Activated CD8-positive, alpha-beta T cell treated with anti-CD3 and anti-CD28 coated beads for 36 hours (primary cell): ENCODE measurements around the gene FILIP1. TPM values are rescaled to one million over a fixed set of nuclear protein-coding genes. Genes with fewer than 3 reads are reported as not detected.

Source experiments
- ATAC-seq: fragments of 200-7000 bp; cut with Tn5 transposase; one replicate; pipeline ENCODE4 v1.10.0; 2021; ENCODE audit warnings: mild to moderate bottlenecking, moderate library complexity
- CTCF ChIA-PET: fragments of 350-600 bp; sonication (Branson Sonifier 250); formaldehyde crosslinking; loops from one replicate; lab custom pipeline; 2021; ENCODE audit warnings: antibody characterized with exemption; lab: Charles Lee
- POLR2A ChIA-PET: fragments of 350-600 bp; sonication (Branson Sonifier 250); formaldehyde crosslinking; loops from one replicate; lab custom pipeline; 2021; ENCODE audit warnings: antibody characterized with exemption; lab: Charles Lee
- DNase-seq: peaks from one replicate; pipeline ENCODE4 v3.0.0-alpha.2; 2020
- H3K27ac Mint-ChIP-seq: one replicate; pipeline ENCODE4 v1.8.0; 2021; ENCODE audit warnings: mild to moderate bottlenecking, mixed read lengths
- H3K27me3 Mint-ChIP-seq: one replicate; pipeline ENCODE4 v1.8.0; 2021; ENCODE audit warnings: mixed read lengths
- H3K36me3 Mint-ChIP-seq: one replicate; pipeline ENCODE4 v1.8.0; 2021; ENCODE audit warnings: low read depth, mixed read lengths
- H3K4me1 Mint-ChIP-seq: one replicate; pipeline ENCODE4 v1.8.0; 2021; ENCODE audit warnings: low read depth, mixed read lengths
- H3K4me3 Mint-ChIP-seq: one replicate; pipeline ENCODE4 v1.8.0; 2021; ENCODE audit warnings: mild to moderate bottlenecking, moderate library complexity, mixed read lengths
- H3K9me3 Mint-ChIP-seq: one replicate; pipeline ENCODE4 v1.8.0; 2021; ENCODE audit warnings: mixed read lengths
- CTCF ChIP-seq: fragments of 200-600 bp; IDR thresholded peaks from one replicate; pipeline ENCODE4 v1.8.0; 2022; ENCODE audit warnings: antibody characterized with exemption, mild to moderate bottlenecking
- intact Hi-C: fragments of 100-400 bp; cut with micrococcal nuclease; formaldehyde crosslinking; loops from one replicate; pipeline ENCODE4 v1.10.0; 2022
- total RNA-seq, 2 experiments: library from RNA; stranded (reverse); gene quantifications; one replicate each; pipeline ENCODE4 v1.2.3, GENCODE V29; 2021

The FILIP1 gene
- total RNA-seq, 2 experiments from 2014 or later, result 0.07 TPM; not detected in 1

- POLR2A ChIA-PET, result no interaction called here
- Mint-ChIP-seq H3K9me3 (no peaks in the 10 kb centered on the region), H3K4me3 (no peak overlapping the region), H3K27ac (no peak overlapping the region), H3K4me1 (peaks cover 9% of the 10 kb centered on the region), H3K36me3 (no peaks in the 10 kb centered on the region), H3K27me3 (peaks cover 19% of the 10 kb centered on the region)
- CTCF ChIA-PET, result no interaction called here
- DNase-seq (no peak), ATAC-seq (no peak)
- intact Hi-C loops, result no loop called here
- no peak for TF ChIP-seq CTCF
These were observed 4.4 kb upstream of the FILIP1 start for GRCh38 chr6:75497994-75498393.

DNA sequence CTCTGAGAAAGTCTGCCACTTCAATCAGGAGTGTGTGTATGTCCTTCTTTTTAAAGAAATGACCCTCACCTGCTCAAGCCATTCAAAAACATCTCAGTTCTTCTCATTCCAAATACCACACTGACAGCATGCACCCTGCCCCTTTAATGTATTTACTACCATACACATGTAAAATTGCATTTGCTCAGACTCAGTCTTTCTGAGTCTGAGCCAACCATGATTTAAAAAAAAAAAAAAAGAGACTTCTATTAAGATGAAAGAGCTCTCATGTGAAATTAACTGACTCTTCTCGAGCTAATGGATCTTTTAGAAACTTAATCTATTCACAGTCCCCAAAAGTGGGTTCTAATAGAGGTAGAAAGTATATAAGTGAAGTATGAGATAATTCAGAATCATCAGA lies 1.4 kb upstream of the FILIP1 start:
- POLR2A ChIA-PET, result no interaction called here
- CTCF ChIA-PET, result no interaction called here
- H3K27me3 Mint-ChIP-seq, result peaks cover 34% of the 10 kb centered on the region
- no peak overlapping the region for H3K4me3 Mint-ChIP-seq
- ATAC-seq (no peak), DNase-seq (no peak)
- H3K36me3 Mint-ChIP-seq, result no peaks in the 10 kb centered on the region
- peaks cover 9% of the 10 kb centered on the region for H3K4me1 Mint-ChIP-seq
- TF ChIP-seq CTCF, result no peak
- no peaks in the 10 kb centered on the region for H3K9me3 Mint-ChIP-seq
- no peak overlapping the region for H3K27ac Mint-ChIP-seq
- intact Hi-C loops, result no loop called here

DNA sequence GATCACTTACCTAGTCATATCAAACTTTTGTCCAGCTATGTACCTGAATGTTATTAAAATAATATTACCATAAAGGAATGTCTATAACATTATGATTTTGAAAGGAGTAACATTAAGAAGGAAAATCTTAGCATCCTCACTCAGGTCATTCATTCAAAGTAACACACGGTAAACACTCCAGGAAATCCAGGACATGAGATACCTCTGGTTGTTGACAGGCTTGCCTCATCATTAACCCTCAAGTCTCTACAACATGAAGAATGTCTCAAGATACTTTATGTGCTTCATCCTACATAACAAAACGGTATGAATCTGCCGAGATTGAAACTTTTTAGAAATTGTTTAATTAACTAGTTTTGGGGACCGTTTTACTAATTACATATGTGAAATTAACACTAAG lies 690 bp upstream of the FILIP1 start:
- intact Hi-C loops, result no loop called here
- Mint-ChIP-seq H3K36me3 (no peaks in the 10 kb centered on the region), H3K4me1 (peaks cover 9% of the 10 kb centered on the region), H3K4me3 (no peak overlapping the region), H3K27me3 (peaks cover 34% of the 10 kb centered on the region), H3K27ac (no peak overlapping the region), H3K9me3 (no peaks in the 10 kb centered on the region)
- ChIA-PET POLR2A (interaction anchor here (1.2 kb wide), 1 partner anchor 250 kb away, joined by 3 read pairs; the partner anchor contains the start of gene COX7A2), CTCF (no interaction called here)
- TF ChIP-seq CTCF, result no peak
- DNase-seq (no peak), ATAC-seq (no peak)

- no peak for ATAC-seq
- no peaks in the 10 kb centered on the region for H3K36me3 Mint-ChIP-seq
- POLR2A ChIA-PET, result no interaction called here
These were observed 1.0 kb downstream of the FILIP1 start for GRCh38 chr6:75492386-75493153.

More at GRCh38 chr6:75492386-75493153, 1.0 kb downstream of the FILIP1 start:
- peaks cover 9% of the 10 kb centered on the region for H3K4me1 Mint-ChIP-seq
- H3K4me3 Mint-ChIP-seq, result no peak overlapping the region
- intact Hi-C loops, result no loop called here
- no peak overlapping the region for H3K27ac Mint-ChIP-seq
- no peaks in the 10 kb centered on the region for H3K9me3 Mint-ChIP-seq
- CTCF ChIA-PET, result no interaction called here
- DNase-seq, result no peak
- no peak for TF ChIP-seq CTCF
- H3K27me3 Mint-ChIP-seq, result peaks cover 38% of the 10 kb centered on the region
